GM12875 (cell line): ENCODE data around the gene DOCK2.

ENCODE experiments used
- H3K4me3 ChIP-seq: one replicate; pipeline ENCODE4 v1.5.1; 2011; ENCODE audit warnings: low read depth, low read length, control low read depth
- TF ChIP-seq, protein P1 (sequence below): IDR thresholded peaks from 2 replicates; pipeline ENCODE4 v1.5.1; 2011; ENCODE audit warnings: low read depth, mild to moderate bottlenecking, control low read depth, inconsistent platforms, low read length, moderate library complexity, borderline replicate concordance; ENCODE audit not compliant: insufficient read depth

Gene DOCK2

DNA sequence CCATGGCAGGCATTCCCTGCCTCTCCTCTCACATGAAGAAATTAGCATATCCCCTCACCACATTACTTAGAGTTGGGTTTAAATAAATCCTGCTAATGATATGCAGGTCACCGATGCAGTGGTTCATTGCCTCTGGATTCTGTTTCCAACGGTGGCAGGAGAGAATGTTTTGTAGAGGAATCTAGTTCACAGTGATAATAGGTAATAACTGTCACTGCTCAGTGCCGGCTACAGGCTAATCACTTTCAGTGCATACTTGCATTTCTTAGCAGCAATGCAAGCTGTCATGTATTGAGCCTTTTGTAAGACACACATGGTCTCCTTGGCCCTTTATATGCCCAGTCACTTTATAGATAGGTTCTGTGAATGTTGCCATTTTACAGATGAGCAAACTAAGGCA lies 402.8 kb downstream of the DOCK2 start:
- TF ChIP-seq, protein P1, sequence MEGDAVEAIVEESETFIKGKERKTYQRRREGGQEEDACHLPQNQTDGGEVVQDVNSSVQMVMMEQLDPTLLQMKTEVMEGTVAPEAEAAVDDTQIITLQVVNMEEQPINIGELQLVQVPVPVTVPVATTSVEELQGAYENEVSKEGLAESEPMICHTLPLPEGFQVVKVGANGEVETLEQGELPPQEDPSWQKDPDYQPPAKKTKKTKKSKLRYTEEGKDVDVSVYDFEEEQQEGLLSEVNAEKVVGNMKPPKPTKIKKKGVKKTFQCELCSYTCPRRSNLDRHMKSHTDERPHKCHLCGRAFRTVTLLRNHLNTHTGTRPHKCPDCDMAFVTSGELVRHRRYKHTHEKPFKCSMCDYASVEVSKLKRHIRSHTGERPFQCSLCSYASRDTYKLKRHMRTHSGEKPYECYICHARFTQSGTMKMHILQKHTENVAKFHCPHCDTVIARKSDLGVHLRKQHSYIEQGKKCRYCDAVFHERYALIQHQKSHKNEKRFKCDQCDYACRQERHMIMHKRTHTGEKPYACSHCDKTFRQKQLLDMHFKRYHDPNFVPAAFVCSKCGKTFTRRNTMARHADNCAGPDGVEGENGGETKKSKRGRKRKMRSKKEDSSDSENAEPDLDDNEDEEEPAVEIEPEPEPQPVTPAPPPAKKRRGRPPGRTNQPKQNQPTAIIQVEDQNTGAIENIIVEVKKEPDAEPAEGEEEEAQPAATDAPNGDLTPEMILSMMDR: no peak

DNA sequence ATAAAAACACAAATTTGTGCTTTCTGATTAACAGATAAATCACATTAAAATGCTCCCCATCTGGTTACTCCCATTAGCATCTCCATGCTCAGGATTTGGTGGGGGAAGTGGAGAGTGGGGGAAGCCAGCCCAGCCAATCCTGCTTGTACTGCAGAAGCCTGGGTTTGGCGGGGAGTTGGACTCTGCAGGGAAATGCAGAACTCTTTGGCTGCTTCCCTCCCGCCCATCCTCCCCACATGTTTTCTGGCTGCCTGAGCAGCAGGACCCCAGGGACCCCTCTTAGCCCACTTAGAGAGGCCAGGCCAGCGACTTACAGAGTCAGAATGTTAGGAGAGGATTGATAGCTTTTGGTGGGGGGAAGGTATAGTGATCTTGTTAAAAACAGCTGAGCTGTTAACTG lies 409.2 kb downstream of the DOCK2 start:
- TF ChIP-seq, protein P1: no peak
- no peak overlapping the region for H3K4me3 ChIP-seq

More for the DNA sequence above, 402.8 kb downstream of the DOCK2 start:
- H3K4me3 ChIP-seq: no peak overlapping the region

DNA sequence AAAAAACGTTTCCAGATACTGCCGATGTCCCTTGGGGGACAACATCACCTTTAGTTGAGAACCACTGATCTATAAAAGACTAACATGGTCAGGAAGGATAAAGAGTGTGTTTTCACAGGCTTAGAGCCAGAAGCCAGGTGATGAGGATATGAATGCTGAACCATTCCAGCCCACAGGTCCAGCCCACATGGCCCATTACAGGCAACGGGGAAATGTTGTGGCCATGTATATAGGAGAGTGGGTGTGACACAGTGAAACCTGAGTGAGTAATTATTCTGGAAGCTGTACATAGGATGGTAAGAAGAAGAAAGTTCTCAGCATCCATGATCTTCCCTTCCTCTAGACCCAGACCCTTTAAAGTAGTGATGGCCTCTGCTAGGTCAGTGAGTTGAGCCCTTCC lies 412.6 kb downstream of the DOCK2 start:
- TF ChIP-seq, protein P1: no peak
- H3K4me3 ChIP-seq: no peak overlapping the region

GRCh38 chr5:170053896-170054295 lies 416.8 kb downstream of the DOCK2 start:
- no peak overlapping the region for H3K4me3 ChIP-seq
- TF ChIP-seq, protein P1: no peak

DNA sequence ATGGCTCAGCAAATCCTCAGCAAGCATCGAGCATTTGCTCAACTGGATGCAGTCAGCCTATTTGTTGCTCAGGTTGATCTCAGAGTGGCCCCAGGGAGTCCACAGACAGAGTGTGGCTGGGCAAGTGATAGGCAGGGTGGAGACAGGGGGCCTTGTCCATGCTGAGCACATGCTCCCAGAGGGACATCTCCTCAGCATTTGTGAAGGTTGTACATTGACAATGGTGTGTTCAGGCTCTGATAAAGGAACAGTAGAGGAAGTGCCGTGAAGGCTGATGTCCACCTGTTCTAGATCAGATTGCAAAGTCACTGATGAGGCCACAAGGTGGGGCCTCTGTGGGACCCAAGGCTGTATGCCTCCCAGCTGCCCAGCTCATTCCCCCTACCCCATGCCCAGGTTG lies 418.5 kb downstream of the DOCK2 start:
- TF ChIP-seq, protein P1: no peak
- no peak overlapping the region for H3K4me3 ChIP-seq

GRCh38 chr5:170056561-170057267 lies 419.6 kb downstream of the DOCK2 start:
- H3K4me3 ChIP-seq: no peak overlapping the region
- TF ChIP-seq, protein P1: no peak

GRCh38 chr5:170057311-170057710 lies 420.2 kb downstream of the DOCK2 start:
- TF ChIP-seq, protein P1: no peak
- no peak overlapping the region for H3K4me3 ChIP-seq
